ENCODE measurements around the gene HDAC5.
"Not testable (repeated sequence)": the region's sequence is repeated elsewhere in the genome, so short reads cannot be mapped to it uniquely, and the experiment has no call there.

The HDAC5 gene

GRCh38 chr17:44123356-44124117, at the start of gene HDAC5:
HDAC5 (minus strand) TSS chr17:44123641; CDS start chr17:44117515, 6,126 bp downstream.
- Mint-ChIP-seq H3K36me3 (no peaks in the 10 kb centered on the region), H3K27me3 (no peaks in the 10 kb centered on the region), H3K9me3 (no peaks in the 10 kb centered on the region), H3K27ac (peak within 1 kb of the TSS; percentile 97), H3K4me3 (peak within 1 kb of the TSS; percentile 89 to 93), H3K4me1 (peaks cover 26 to 46% of the 10 kb centered on the region in 2 donors)
- peak; percentile 92 for DNase-seq
- ATAC-seq (replicated peaks) = peak; percentile 95 to 98

- Mint-ChIP-seq H3K4me3 (no peak overlapping the region), H3K9me3 (no peaks in the 10 kb centered on the region), H3K4me1 (peaks cover 13 to 26% of the 10 kb centered on the region in 2 donors), H3K36me3 (peaks cover 9 to 10% of the 10 kb centered on the region in 2 donors), H3K27ac (no peak overlapping the region), H3K27me3 (no peaks in the 10 kb centered on the region)
- no peak for DNase-seq
- ATAC-seq (replicated peaks) = no peak
These were observed 48.6 kb upstream of the HDAC5 start for GRCh38 chr17:44171931-44172455.

- H3K27me3 Mint-ChIP-seq = no peaks in the 10 kb centered on the region
- H3K27ac Mint-ChIP-seq = no peak within 1 kb of the TSS
- H3K4me3 Mint-ChIP-seq = no peak within 1 kb of the TSS
- ATAC-seq (replicated peaks) = peak; percentile 19 to 20
- H3K4me1 Mint-ChIP-seq = peaks cover 13 to 26% of the 10 kb centered on the region in 2 donors
- DNase-seq = no peak
- H3K9me3 Mint-ChIP-seq = no peaks in the 10 kb centered on the region
- H3K36me3 Mint-ChIP-seq = peaks cover 1 to 4% of the 10 kb centered on the region in 2 donors
These were observed 47.2 kb upstream of the HDAC5 start, which contains the start of gene ASB16 for GRCh38 chr17:44170499-44171201. ASB16 (plus strand) TSS chr17:44170704; CDS start chr17:44170790, 86 bp downstream.

GRCh38 chr17:44170135-44170498, 46.7 kb upstream of the HDAC5 start:
- Mint-ChIP-seq H3K27ac (no peak overlapping the region), H3K36me3 (peaks cover 0 to 2% of the 10 kb centered on the region in 2 donors), H3K27me3 (no peaks in the 10 kb centered on the region), H3K4me1 (peaks cover 13 to 26% of the 10 kb centered on the region in 2 donors), H3K9me3 (no peaks in the 10 kb centered on the region), H3K4me3 (no peak overlapping the region)
- no peak for ATAC-seq (replicated peaks)
- no peak for DNase-seq

- ATAC-seq (replicated peaks) (no peak), DNase-seq (no peak)
- peaks cover 2 to 6% of the 10 kb centered on the region in 2 donors for H3K36me3 Mint-ChIP-seq
- H3K4me1 Mint-ChIP-seq = peaks cover 13 to 26% of the 10 kb centered on the region in 2 donors
- no peak overlapping the region for H3K4me3 Mint-ChIP-seq
- no peak overlapping the region for H3K27ac Mint-ChIP-seq
- no peaks in the 10 kb centered on the region for H3K27me3 Mint-ChIP-seq
- H3K9me3 Mint-ChIP-seq = no peaks in the 10 kb centered on the region
These were observed 43.9 kb upstream of the HDAC5 start for GRCh38 chr17:44167181-44167861.

GRCh38 chr17:44164476-44164875, 41.0 kb upstream of the HDAC5 start:
- no peak overlapping the region for H3K27ac Mint-ChIP-seq
- H3K36me3 Mint-ChIP-seq = peaks cover 0 to 11% of the 10 kb centered on the region in 2 donors
- no peak overlapping the region for H3K4me3 Mint-ChIP-seq
- no peak for DNase-seq
- peaks cover 5 to 13% of the 10 kb centered on the region in 2 donors for H3K4me1 Mint-ChIP-seq
- H3K9me3 Mint-ChIP-seq = no peaks in the 10 kb centered on the region
- ATAC-seq (replicated peaks) = no peak
- H3K27me3 Mint-ChIP-seq = no peaks in the 10 kb centered on the region

GRCh38 chr17:44159519-44160210, 36.2 kb upstream of the HDAC5 start:
- Mint-ChIP-seq H3K36me3 (peaks cover 3 to 13% of the 10 kb centered on the region in 2 donors), H3K4me1 (peaks cover 0 to 2% of the 10 kb centered on the region in 2 donors), H3K9me3 (no peaks in the 10 kb centered on the region), H3K4me3 (no peak overlapping the region), H3K27ac (no peak overlapping the region), H3K27me3 (no peaks in the 10 kb centered on the region)
- no peak for DNase-seq
- ATAC-seq (replicated peaks) = peak in 1 of 2 donors; percentile 45

- ATAC-seq (replicated peaks) (no peak), DNase-seq (no peak)
- Mint-ChIP-seq H3K27ac (no peak overlapping the region), H3K27me3 (no peaks in the 10 kb centered on the region), H3K36me3 (peaks cover 4 to 9% of the 10 kb centered on the region in 2 donors), H3K4me3 (no peak overlapping the region), H3K9me3 (no peaks in the 10 kb centered on the region), H3K4me1 (peaks cover 0 to 2% of the 10 kb centered on the region in 2 donors)
These were observed 32.0 kb upstream of the HDAC5 start for GRCh38 chr17:44155488-44155887.

- Mint-ChIP-seq H3K4me3 (no peak overlapping the region), H3K36me3 (peaks cover 6 to 12% of the 10 kb centered on the region in 2 donors), H3K4me1 (no peaks in the 10 kb centered on the region), H3K9me3 (no peaks in the 10 kb centered on the region), H3K27ac (peak overlapping the region; percentile 6), H3K27me3 (no peaks in the 10 kb centered on the region)
- ATAC-seq (replicated peaks) (no peak), DNase-seq (no peak)
These were observed 29.4 kb upstream of the HDAC5 start for GRCh38 chr17:44152875-44153274.

- peaks cover 0 to 6% of the 10 kb centered on the region in 2 donors for H3K4me1 Mint-ChIP-seq
- H3K27me3 Mint-ChIP-seq = no peaks in the 10 kb centered on the region
- DNase-seq = no peak
- H3K27ac Mint-ChIP-seq = no peak overlapping the region
- ATAC-seq (replicated peaks) = no peak
- no peak overlapping the region for H3K4me3 Mint-ChIP-seq
- H3K36me3 Mint-ChIP-seq = peaks cover 13 to 18% of the 10 kb centered on the region in 2 donors
- no peaks in the 10 kb centered on the region for H3K9me3 Mint-ChIP-seq
These were observed 26.4 kb upstream of the HDAC5 start for GRCh38 chr17:44149750-44150329.

- H3K4me1 Mint-ChIP-seq; DNase-seq; H3K4me3 Mint-ChIP-seq; H3K9me3 Mint-ChIP-seq; H3K27ac Mint-ChIP-seq; H3K27me3 Mint-ChIP-seq; ATAC-seq (replicated peaks): not testable (repeated sequence)
- peaks cover 13 to 15% of the 10 kb centered on the region in 2 donors for H3K36me3 Mint-ChIP-seq
These were observed 25.6 kb upstream of the HDAC5 start for GRCh38 chr17:44149066-44149465.

GRCh38 chr17:44147812-44148211, 24.4 kb upstream of the HDAC5 start:
- Mint-ChIP-seq H3K27ac (no peak overlapping the region), H3K27me3 (no peaks in the 10 kb centered on the region), H3K36me3 (peaks cover 13 to 15% of the 10 kb centered on the region in 2 donors), H3K4me1 (peaks cover 0 to 6% of the 10 kb centered on the region in 2 donors), H3K9me3 (no peaks in the 10 kb centered on the region), H3K4me3 (no peak overlapping the region)
- ATAC-seq (replicated peaks) (no peak), DNase-seq (no peak)

All from stimulated activated naive B cell treated with anti-CD40 and anti-IgM and Interleukin-4, amounts not matched to agents 10 μg/mL and 1 μg/mL and 100 μg/mL, for 72 hours (primary cell).